GM23338 (cell line): ENCODE data around the gene OPTC. TPM values are rescaled to one million over a fixed set of nuclear protein-coding genes. Genes with fewer than 3 reads are reported as not detected.

Experiments
- ATAC-seq: fragments of 200-7000 bp; cut with Tn5 transposase; 3 replicates; pipeline ENCODE4 v1.9.1; 2020
- DNase-seq: peaks from one replicate; pipeline ENCODE4 v3.0.0-alpha.2; 2015; ENCODE audit warnings: low spot score
- H2AFZ ChIP-seq: fragments of 200-600 bp; sonication (generic); 2 replicates; pipeline ENCODE4 v1.8.0; 2016; ENCODE audit warnings: antibody characterized with exemption, mild to moderate bottlenecking, moderate library complexity
- H3F3A ChIP-seq: fragments of 200-600 bp; sonication (generic); replicated peaks from 2 replicates; pipeline ENCODE4 v1.8.0; 2017; ENCODE audit warnings: antibody characterized with exemption, mixed run types, low read depth
- H3K27ac ChIP-seq: fragments of 200-600 bp; sonication (generic); 2 replicates; pipeline ENCODE4 v1.6.1; 2016; ENCODE audit warnings: low read depth
- H3K27me3 ChIP-seq: fragments of 200-600 bp; sonication (generic); 2 replicates; pipeline ENCODE4 v1.8.0; 2016; ENCODE audit warnings: mild to moderate bottlenecking, mixed run types, moderate library complexity; ENCODE audit not compliant: insufficient read depth
- H3K36me3 ChIP-seq: fragments of 200-600 bp; sonication (generic); 2 replicates; pipeline ENCODE4 v1.8.0; 2016; ENCODE audit warnings: mild to moderate bottlenecking; ENCODE audit not compliant: insufficient read depth
- H3K4me1 ChIP-seq: fragments of 200-600 bp; sonication (generic); 2 replicates; pipeline ENCODE4 v1.8.0; 2016; ENCODE audit warnings: mild to moderate bottlenecking, moderate library complexity; ENCODE audit not compliant: insufficient read depth
- H3K4me2 ChIP-seq: fragments of 200-600 bp; sonication (generic); 2 replicates; pipeline ENCODE4 v1.7.1; 2017; ENCODE audit warnings: mixed run types
- H3K4me3 ChIP-seq: fragments of 200-600 bp; sonication (generic); 2 replicates; pipeline ENCODE4 v1.6.1; 2016; ENCODE audit warnings: mixed run types
- H3K79me2 ChIP-seq: fragments of 200-600 bp; sonication (generic); replicated peaks from 2 replicates; pipeline ENCODE4 v1.8.0; 2017; ENCODE audit warnings: mild to moderate bottlenecking; ENCODE audit not compliant: insufficient read depth
- H3K9me2 ChIP-seq: fragments of 200-600 bp; sonication (generic); 2 replicates; pipeline ENCODE4 v1.8.0; 2017; ENCODE audit not compliant: insufficient read depth
- H4K20me1 ChIP-seq: fragments of 200-600 bp; sonication (generic); replicated peaks from 2 replicates; pipeline ENCODE4 v1.8.0; 2017; ENCODE audit warnings: mild to moderate bottlenecking; ENCODE audit not compliant: insufficient read depth
- H3K27ac Mint-ChIP-seq: 2 replicates; pipeline ENCODE4 v1.8.0; 2020; ENCODE audit warnings: inconsistent platforms, mild to moderate bottlenecking, moderate library complexity, mixed read lengths
- H3K27me3 Mint-ChIP-seq: 3 replicates; pipeline ENCODE4 v1.8.0; 2022; ENCODE audit warnings: low read depth, mild to moderate bottlenecking, moderate library complexity, mixed read lengths, inconsistent platforms; ENCODE audit not compliant: insufficient read depth, poor library complexity
- H3K36me3 Mint-ChIP-seq: 3 replicates; pipeline ENCODE4 v1.8.0; 2021; ENCODE audit warnings: low read depth, mild to moderate bottlenecking, inconsistent platforms, moderate library complexity, mixed read lengths
- H3K4me1 Mint-ChIP-seq: 3 replicates; pipeline ENCODE4 v1.8.0; 2020; ENCODE audit warnings: mild to moderate bottlenecking, inconsistent platforms, mixed read lengths
- H3K4me3 Mint-ChIP-seq: 3 replicates; pipeline ENCODE4 v1.8.0; 2021; ENCODE audit warnings: moderate library complexity, mild to moderate bottlenecking, inconsistent platforms, mixed read lengths
- H3K9me3 Mint-ChIP-seq: 3 replicates; pipeline ENCODE4 v1.8.0; 2020; ENCODE audit warnings: moderate library complexity, mild to moderate bottlenecking, inconsistent platforms, mixed read lengths
- CREB1 ChIP-seq: fragments of 250-450 bp; sonication (Bioruptor Pico); IDR thresholded peaks from 2 replicates; pipeline ENCODE4 v1.5.0; 2020; ENCODE audit warnings: low read depth, mild to moderate bottlenecking, moderate library complexity
- CTCF ChIP-seq, 2 experiments: fragments of 200-600 bp in 1 of 2; sonication (generic) in 1 of 2; conservative IDR thresholded peaks; 2 replicates each; pipeline versions ENCODE4 v1.5.1 to v1.6.1; 2016 to 2017; ENCODE audit warnings: antibody characterized with exemption in 2 of 2, low read depth in 2 of 2, mild to moderate bottlenecking in 2 of 2, moderate library complexity in 1 of 2
- ETS1 ChIP-seq: IDR thresholded peaks from 2 replicates; pipeline ENCODE4 v1.6.1; 2016; ENCODE audit warnings: antibody characterized with exemption
- EZH2 ChIP-seq: fragments of 200-600 bp; sonication (generic); IDR thresholded peaks from one replicate; pipeline ENCODE4 v1.8.0; 2017; ENCODE audit warnings: antibody characterized with exemption, mild to moderate bottlenecking, low read depth; ENCODE audit not compliant: unreplicated experiment
- EZH2phosphoT487 ChIP-seq: fragments of 200-600 bp; sonication (generic); IDR thresholded peaks from one replicate; pipeline ENCODE4 v1.8.1; 2018; ENCODE audit warnings: antibody characterized with exemption; ENCODE audit not compliant: unreplicated experiment
- JUNB ChIP-seq: IDR thresholded peaks from one replicate; pipeline ENCODE4 v1.6.1; 2016; ENCODE audit warnings: antibody characterized with exemption; ENCODE audit not compliant: unreplicated experiment
- NANOG ChIP-seq: IDR thresholded peaks from 2 replicates; pipeline ENCODE4 v1.6.1; 2016; ENCODE audit warnings: antibody characterized with exemption, borderline replicate concordance
- POLR2AphosphoS5 ChIP-seq: IDR thresholded peaks from 2 replicates; pipeline ENCODE4 v1.6.1; 2016; ENCODE audit warnings: antibody characterized with exemption, low read depth
- REST ChIP-seq: IDR thresholded peaks from one replicate; pipeline ENCODE4 v1.6.1; 2018; ENCODE audit warnings: antibody characterized with exemption; ENCODE audit not compliant: unreplicated experiment
- STAT1 ChIP-seq: IDR thresholded peaks from one replicate; pipeline ENCODE4 v1.6.1; 2016; ENCODE audit warnings: antibody characterized with exemption; ENCODE audit not compliant: unreplicated experiment
- ZNF114 ChIP-seq: fragments of 250-450 bp; sonication (Bioruptor Pico); IDR thresholded peaks from 2 replicates; pipeline ENCODE4 v1.5.0; 2020; ENCODE audit warnings: mild to moderate bottlenecking, moderate library complexity
- ZNF331 ChIP-seq: fragments of 250-450 bp; sonication (Bioruptor Pico); IDR thresholded peaks from 2 replicates; pipeline ENCODE4 v1.5.0; 2020; ENCODE audit warnings: low read depth, mild to moderate bottlenecking, moderate library complexity
- polyA plus RNA-seq: library from polyadenylated mRNA; unstranded; fragments of >200 nt; fragmentation: Nextera tagmentation; extraction: Ambion mirVana; gene quantifications from 2 replicates; pipeline ENCODE4 v1.2.1, GENCODE V29; 2016
- total RNA-seq: library from RNA; depleted of rRNA; stranded (reverse); fragments of >200 nt; shearing (Covaris generic); gene quantifications from 2 replicates; pipeline ENCODE4 v1.2.3, GENCODE V29; 2014

OPTC gene
- total and polyA plus RNA-seq, 2 experiments from 2014 or later, result 0.50 to 1.0 TPM

GRCh38 chr1:203536980-203537455 is 43.1 kb downstream of the OPTC start:
- no peak overlapping the region for H3K4me3 Mint-ChIP-seq
- no peaks in the 10 kb centered on the region for H3K36me3 Mint-ChIP-seq
- H3K27ac ChIP-seq, result no peak overlapping the region
- ATAC-seq (no peak), DNase-seq (no peak)
- no peak overlapping the region for H3K27ac Mint-ChIP-seq
- H3K27me3 Mint-ChIP-seq, result no peaks in the 10 kb centered on the region
- H3K4me1 ChIP-seq, result no peaks in the 10 kb centered on the region
- no peaks in the 10 kb centered on the region for H3K27me3 ChIP-seq
- no peaks in the 10 kb centered on the region; the same call in 1 of the 2 replicates for H3K36me3 ChIP-seq
- no peak overlapping the region for H3K4me2 ChIP-seq
- H4K20me1 ChIP-seq, result no peaks in the 10 kb centered on the region
- H3K79me2 ChIP-seq, result no peaks in the 10 kb centered on the region
- H3K4me3 ChIP-seq, result no peak overlapping the region
- no peak overlapping the region for H2AFZ ChIP-seq
- no peaks in the 10 kb centered on the region for H3F3A ChIP-seq
- TF ChIP-seq REST, result no peak
- no peak for TF ChIP-seq EZH2phosphoT487
- no peak for TF ChIP-seq JUNB
- TF ChIP-seq ZNF331 (CRISPR knock-in tag), result no peak
- TF ChIP-seq ETS1, result no peak
- no peak for TF ChIP-seq ZNF114 (CRISPR knock-in tag)
- TF ChIP-seq POLR2AphosphoS5, result no peak
- TF ChIP-seq CTCF (conservative IDR thresholded peaks at IDR 0.05; ENCODE audit: low read depth in 2 of 2), result no peak
- no peak for TF ChIP-seq EZH2
- TF ChIP-seq STAT1, result no peak
- no peak for TF ChIP-seq CREB1 (CRISPR knock-in tag)
- TF ChIP-seq NANOG, result no peak
- H3K9me3 Mint-ChIP-seq, result no peaks in the 10 kb centered on the region
- H3K4me1 Mint-ChIP-seq, result peaks cover 9% of the 10 kb centered on the region; the same call in 2 of the 3 replicates
- H3K9me2 ChIP-seq, result no peaks in the 10 kb centered on the region; the same call in 1 of the 2 replicates
